ENCODE measurements around the gene VPS13D. TPM values are rescaled to one million over a fixed set of nuclear protein-coding genes. Genes with fewer than 3 reads are reported as not detected.

The VPS13D gene
- total and polyA plus RNA-seq, 10 of the 15 experiments (the other 5 are each of a cell fraction or from before 2014, with no cell fraction given): 1.4 to 16.9 (median 8.5) TPM

DNA sequence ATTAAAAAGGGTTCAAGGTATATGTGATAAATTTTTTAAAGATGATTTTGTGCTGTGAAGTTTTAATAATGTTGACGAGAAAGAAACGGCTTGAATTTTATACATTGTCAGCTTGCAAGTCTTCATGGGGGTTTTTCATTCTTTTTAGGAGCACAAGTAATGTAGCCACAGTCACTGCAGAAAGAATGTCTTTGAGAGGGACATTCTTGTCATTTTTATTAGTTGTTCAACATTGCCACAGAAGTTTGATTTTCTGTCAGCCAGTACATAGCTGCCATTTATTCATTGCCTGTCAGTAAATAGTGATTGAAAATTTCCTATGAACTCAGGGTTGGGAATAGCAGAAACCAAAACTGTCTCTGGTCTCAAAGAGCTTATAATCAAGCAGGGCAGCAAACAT, 231.9 kb downstream of the VPS13D start:
- no peak overlapping the region for H3K4me3 ChIP-seq
- H4K20me1 ChIP-seq (ENCODE audit: control insufficient read depth, insufficient read depth): no peaks in the 10 kb centered on the region
- no peaks in the 10 kb centered on the region for H3K4me1 ChIP-seq (ENCODE audit: control insufficient read depth, insufficient read depth, low read length)
- SMC1A ChIA-PET (ENCODE audit: uncharacterized antibody, unreplicated experiment): interaction anchor here (0.8 kb wide), 1 partner anchor 34 kb away, joined by 3 read pairs; no protein-coding TSS in a partner anchor
- no peak for DNase-seq (ENCODE audit: low read depth, low spot score)
- POLR2A ChIA-PET: no interaction called here
- no peaks in the 10 kb centered on the region for H3K79me2 ChIP-seq (ENCODE audit: control insufficient read depth, insufficient read depth, low read length)
- TF ChIP-seq FOXK2 (IDR thresholded peaks at IDR 0.05): no peak
- no peak for TF ChIP-seq ETV6 (conservative IDR thresholded peaks at IDR 0.05 in 1 of 2, IDR thresholded peaks at IDR 0.05 in 1 of 2; ENCODE audit: borderline replicate concordance in 1 of 2, low read depth in 1 of 2)
- TF ChIP-seq EZH2 (IDR thresholded peaks at IDR 0.05; ENCODE audit: borderline replicate concordance, control insufficient read depth, low read depth, low read length): no peak
- no peak for TF ChIP-seq MYB (IDR thresholded peaks at IDR 0.05; ENCODE audit: borderline replicate concordance, low read depth, low read length)
- WGBS (ENCODE audit: insufficient coverage, insufficient replicate concordance, low lambda C conversion rate, missing lambda C conversion rate): 100% methylated on average over 2 of the region's 2 CpGs
- no peak overlapping the region for H3K4me2 ChIP-seq (ENCODE audit: control insufficient read depth, insufficient read depth)
- ATAC-seq: no peak
- CTCF ChIA-PET: no interaction called here
- RAD21 ChIA-PET (ENCODE audit: unreplicated experiment): no interaction called here
- BruUV-seq (replicated peaks): no TSS peak
- H3K9ac ChIP-seq (ENCODE audit: control insufficient read depth, insufficient read depth, low read length): no peak overlapping the region
- no peaks in the 10 kb centered on the region for H3K9me3 ChIP-seq (replicated peaks; ENCODE audit: control insufficient read depth, insufficient read depth, low read length)
- in situ Hi-C loops (cut with MboI) (no loop called here), intact Hi-C loops (cut with micrococcal nuclease; ENCODE audit: unreplicated experiment) (no loop called here)
- no peak overlapping the region for H2AFZ ChIP-seq (ENCODE audit: control insufficient read depth, low read depth, low read length)
- no peaks in the 10 kb centered on the region; a peak in 1 of 4 replicates for H3K27me3 ChIP-seq (replicated peaks in 1 of 2; ENCODE audit: control insufficient read depth in 2 of 2, insufficient read depth in 2 of 2, low read length in 1 of 2)
- no peak overlapping the region for H3K27ac ChIP-seq (ENCODE audit: control insufficient read depth, insufficient read depth)
- no peak for FAIRE-seq
- peaks cover 3 to 7% of the 10 kb centered on the region in 2 experiments; a peak in 3 of 4 replicates for H3K36me3 ChIP-seq (ENCODE audit: control insufficient read depth in 2 of 2, insufficient read depth in 2 of 2, low read length in 1 of 2)

- H3K4me2 ChIP-seq (ENCODE audit: control insufficient read depth, insufficient read depth): no peak overlapping the region
- no peaks in the 10 kb centered on the region for H3K27me3 ChIP-seq (replicated peaks in 1 of 2; ENCODE audit: control insufficient read depth in 2 of 2, insufficient read depth in 2 of 2, low read length in 1 of 2)
- no peak overlapping the region for H3K27ac ChIP-seq (ENCODE audit: control insufficient read depth, insufficient read depth)
- in situ Hi-C loops (cut with MboI): no loop called here
- no peak for ATAC-seq
- intact Hi-C loops (cut with micrococcal nuclease; ENCODE audit: unreplicated experiment): no loop called here
- no peaks in the 10 kb centered on the region for H4K20me1 ChIP-seq (ENCODE audit: control insufficient read depth, insufficient read depth)
- TF ChIP-seq NBN (IDR thresholded peaks at IDR 0.05) (no peak), E4F1 (IDR thresholded peaks at IDR 0.05; ENCODE audit: borderline replicate concordance, partially characterized antibody) (no peak), JUND (IDR thresholded peaks at IDR 0.05; ENCODE audit: low read depth, low read length) (no peak), CHD4 (IDR thresholded peaks at IDR 0.05) (no peak), CBX3 (IDR thresholded peaks at IDR 0.05; ENCODE audit: borderline replicate concordance, low read depth) (no peak)
- no TSS peak for BruUV-seq (replicated peaks)
- no peak for FAIRE-seq
- ChIA-PET POLR2A (interaction anchor here (0.5 kb wide), 1 partner anchor 28 kb away, joined by 4 read pairs; no protein-coding TSS in a partner anchor), CTCF (interaction anchor here (1.2 kb wide), 1 partner anchor 156 kb away, joined by 3 read pairs; no protein-coding TSS in a partner anchor), RAD21 (ENCODE audit: unreplicated experiment) (no interaction called here), SMC1A (ENCODE audit: uncharacterized antibody, unreplicated experiment) (interaction anchor here (0.7 to 1.7 kb wide), 3 partner anchors 12 to 35 kb away, joined by 3 to 4 read pairs (median 3); no protein-coding TSS in a partner anchor)
- H3K36me3 ChIP-seq (ENCODE audit: control insufficient read depth in 2 of 2, insufficient read depth in 2 of 2, low read length in 1 of 2): peaks cover 1 to 7% of the 10 kb centered on the region in 2 experiments; a peak in 3 of 4 replicates
- 67% methylated on average over 4 of the region's 4 CpGs for WGBS (ENCODE audit: insufficient coverage, insufficient replicate concordance, low lambda C conversion rate, missing lambda C conversion rate)
- H3K4me1 ChIP-seq (ENCODE audit: control insufficient read depth, insufficient read depth, low read length): no peaks in the 10 kb centered on the region
- DNase-seq (ENCODE audit: low read depth, low spot score): no peak
- H3K9me3 ChIP-seq (replicated peaks; ENCODE audit: control insufficient read depth, insufficient read depth, low read length): no peaks in the 10 kb centered on the region
- H3K9ac ChIP-seq (ENCODE audit: control insufficient read depth, insufficient read depth, low read length): no peak overlapping the region
- no peak overlapping the region for H2AFZ ChIP-seq (ENCODE audit: control insufficient read depth, low read depth, low read length)
- no peaks in the 10 kb centered on the region for H3K79me2 ChIP-seq (ENCODE audit: control insufficient read depth, insufficient read depth, low read length)
- H3K4me3 ChIP-seq: no peak overlapping the region
Measured at GRCh38 chr1:12462586-12462985, 232.8 kb downstream of the VPS13D start.
